ENCODE data around the gene ZNF560.

DNA sequence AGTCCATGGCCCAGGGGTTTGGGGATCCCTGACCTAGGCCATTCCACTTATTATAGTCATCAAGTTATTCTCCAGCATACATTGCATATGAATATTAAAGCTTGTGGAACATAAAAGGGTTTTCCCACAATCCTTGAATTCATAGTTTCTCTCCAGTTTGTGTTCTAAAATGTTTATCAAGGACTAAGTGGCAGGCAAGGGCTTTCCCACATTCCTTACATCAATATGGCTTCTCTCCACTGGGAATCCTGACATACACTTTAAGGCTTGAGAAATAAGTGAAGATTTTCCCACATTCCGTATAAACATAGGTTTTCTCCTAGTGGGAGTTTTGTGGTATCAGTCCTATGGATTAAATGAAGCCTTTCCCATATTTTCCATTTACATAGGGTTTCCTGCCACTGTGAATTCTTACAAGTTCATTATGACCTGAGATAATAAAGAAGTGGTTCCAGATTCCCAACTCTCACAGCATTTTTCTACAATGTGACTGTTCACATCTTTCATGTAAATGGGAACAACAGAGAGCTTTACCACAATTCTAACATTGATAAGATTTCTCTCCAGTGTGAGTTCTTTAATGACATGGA is 25.6 kb upstream of the ZNF560 start:
- TF ChIP-seq, protein P1, sequence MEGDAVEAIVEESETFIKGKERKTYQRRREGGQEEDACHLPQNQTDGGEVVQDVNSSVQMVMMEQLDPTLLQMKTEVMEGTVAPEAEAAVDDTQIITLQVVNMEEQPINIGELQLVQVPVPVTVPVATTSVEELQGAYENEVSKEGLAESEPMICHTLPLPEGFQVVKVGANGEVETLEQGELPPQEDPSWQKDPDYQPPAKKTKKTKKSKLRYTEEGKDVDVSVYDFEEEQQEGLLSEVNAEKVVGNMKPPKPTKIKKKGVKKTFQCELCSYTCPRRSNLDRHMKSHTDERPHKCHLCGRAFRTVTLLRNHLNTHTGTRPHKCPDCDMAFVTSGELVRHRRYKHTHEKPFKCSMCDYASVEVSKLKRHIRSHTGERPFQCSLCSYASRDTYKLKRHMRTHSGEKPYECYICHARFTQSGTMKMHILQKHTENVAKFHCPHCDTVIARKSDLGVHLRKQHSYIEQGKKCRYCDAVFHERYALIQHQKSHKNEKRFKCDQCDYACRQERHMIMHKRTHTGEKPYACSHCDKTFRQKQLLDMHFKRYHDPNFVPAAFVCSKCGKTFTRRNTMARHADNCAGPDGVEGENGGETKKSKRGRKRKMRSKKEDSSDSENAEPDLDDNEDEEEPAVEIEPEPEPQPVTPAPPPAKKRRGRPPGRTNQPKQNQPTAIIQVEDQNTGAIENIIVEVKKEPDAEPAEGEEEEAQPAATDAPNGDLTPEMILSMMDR (IDR thresholded peaks at IDR 0.05): no peak
- no peak for TF ChIP-seq POLR2A (IDR thresholded peaks at IDR 0.05)
- TF ChIP-seq POLR2AphosphoS5 (IDR thresholded peaks at IDR 0.05): no peak
